PFSK-1 (cell line): ENCODE data around the gene PNPLA8.

Source experiments
- FOXP2 ChIP-seq: optimal IDR thresholded peaks from 2 replicates; pipeline ENCODE3; 2011; ENCODE audit warnings: borderline replicate concordance, control low read depth, inconsistent platforms; ENCODE audit not compliant: insufficient read depth; ENCODE audit errors: extremely low read length, extremely low read depth
- POLR2AphosphoS5 ChIP-seq: IDR thresholded peaks from 2 replicates; pipeline ENCODE4 v1.6.1; 2012; ENCODE audit warnings: low read depth, mild to moderate bottlenecking, control low read depth, low read length, moderate library complexity
- SIN3A ChIP-seq: IDR thresholded peaks from 2 replicates; pipeline ENCODE4 v1.6.1; 2012; ENCODE audit warnings: mild to moderate bottlenecking, low read length, moderate library complexity, borderline replicate concordance; ENCODE audit not compliant: insufficient read depth
- TAF1 ChIP-seq: IDR thresholded peaks from 2 replicates; pipeline ENCODE4 v1.6.1; 2012; ENCODE audit warnings: low read length, control low read depth, borderline replicate concordance; ENCODE audit not compliant: insufficient read depth
- TF ChIP-seq, protein P1 (sequence below), 2 experiments: IDR thresholded peaks; 2 replicates each; pipeline versions ENCODE4 v1.6.1 to v1.8.0; 2011 to 2012; ENCODE audit warnings: low read depth in 2 of 2, low read length in 2 of 2, control low read depth in 1 of 2, inconsistent platforms in 1 of 2, mild to moderate bottlenecking in 1 of 2, moderate library complexity in 1 of 2; ENCODE audit not compliant: insufficient read depth in 1 of 2

DNA sequence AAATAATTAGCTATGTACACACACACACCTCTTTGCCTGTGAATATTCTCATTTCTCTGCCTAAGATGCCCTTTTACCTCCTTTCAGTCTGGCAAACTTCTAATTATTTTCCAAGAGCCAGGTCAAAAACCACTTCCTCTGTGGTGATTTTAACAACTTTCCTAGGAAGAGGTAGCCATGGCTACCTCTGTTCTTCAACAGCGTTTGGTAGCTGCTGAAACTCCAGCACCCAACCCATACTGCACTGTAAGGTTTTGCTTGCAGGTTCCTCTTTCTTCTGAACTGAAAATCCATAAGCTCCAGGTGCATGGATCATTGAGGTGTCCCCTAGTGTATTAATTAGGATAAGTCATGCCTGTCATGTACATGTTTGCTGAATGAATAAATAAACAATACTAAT is 95.3 kb downstream of the PNPLA8 start:
- no peak for TF ChIP-seq POLR2AphosphoS5
- TF ChIP-seq, protein P1, sequence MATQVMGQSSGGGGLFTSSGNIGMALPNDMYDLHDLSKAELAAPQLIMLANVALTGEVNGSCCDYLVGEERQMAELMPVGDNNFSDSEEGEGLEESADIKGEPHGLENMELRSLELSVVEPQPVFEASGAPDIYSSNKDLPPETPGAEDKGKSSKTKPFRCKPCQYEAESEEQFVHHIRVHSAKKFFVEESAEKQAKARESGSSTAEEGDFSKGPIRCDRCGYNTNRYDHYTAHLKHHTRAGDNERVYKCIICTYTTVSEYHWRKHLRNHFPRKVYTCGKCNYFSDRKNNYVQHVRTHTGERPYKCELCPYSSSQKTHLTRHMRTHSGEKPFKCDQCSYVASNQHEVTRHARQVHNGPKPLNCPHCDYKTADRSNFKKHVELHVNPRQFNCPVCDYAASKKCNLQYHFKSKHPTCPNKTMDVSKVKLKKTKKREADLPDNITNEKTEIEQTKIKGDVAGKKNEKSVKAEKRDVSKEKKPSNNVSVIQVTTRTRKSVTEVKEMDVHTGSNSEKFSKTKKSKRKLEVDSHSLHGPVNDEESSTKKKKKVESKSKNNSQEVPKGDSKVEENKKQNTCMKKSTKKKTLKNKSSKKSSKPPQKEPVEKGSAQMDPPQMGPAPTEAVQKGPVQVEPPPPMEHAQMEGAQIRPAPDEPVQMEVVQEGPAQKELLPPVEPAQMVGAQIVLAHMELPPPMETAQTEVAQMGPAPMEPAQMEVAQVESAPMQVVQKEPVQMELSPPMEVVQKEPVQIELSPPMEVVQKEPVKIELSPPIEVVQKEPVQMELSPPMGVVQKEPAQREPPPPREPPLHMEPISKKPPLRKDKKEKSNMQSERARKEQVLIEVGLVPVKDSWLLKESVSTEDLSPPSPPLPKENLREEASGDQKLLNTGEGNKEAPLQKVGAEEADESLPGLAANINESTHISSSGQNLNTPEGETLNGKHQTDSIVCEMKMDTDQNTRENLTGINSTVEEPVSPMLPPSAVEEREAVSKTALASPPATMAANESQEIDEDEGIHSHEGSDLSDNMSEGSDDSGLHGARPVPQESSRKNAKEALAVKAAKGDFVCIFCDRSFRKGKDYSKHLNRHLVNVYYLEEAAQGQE (IDR thresholded peaks at IDR 0.05; ENCODE audit: insufficient read depth in 1 of 2, low read depth in 2 of 2, low read length in 2 of 2), result no peak
- no peak for TF ChIP-seq SIN3A
- TF ChIP-seq TAF1, result no peak
- no peak for TF ChIP-seq FOXP2
